HT1080 (cell line): ENCODE measurements around the gene ING5. TPM values are rescaled to one million over a fixed set of nuclear protein-coding genes. Genes with fewer than 3 reads are reported as not detected.
"Not testable (repeated sequence)": the region's sequence is repeated elsewhere in the genome, so short reads cannot be mapped to it uniquely, and the experiment has no call there.

Experiments used
- DNase-seq: peaks from one replicate; pipeline ENCODE4 v3.0.0-alpha.2; 2015; ENCODE audit warnings: low read depth
- total RNA-seq: library from RNA; depleted of rRNA; stranded (reverse); fragments of >200 nt; shearing (Covaris generic); gene quantifications from 2 replicates; pipeline ENCODE4 v1.2.3, GENCODE V29; 2014

ING5 gene
- total RNA-seq, 1 experiment from 2014 or later = 29.7 TPM

GRCh38 chr2:241738040-241738686, 36.3 kb downstream of the ING5 start:
- DNase-seq = no peak

DNA sequence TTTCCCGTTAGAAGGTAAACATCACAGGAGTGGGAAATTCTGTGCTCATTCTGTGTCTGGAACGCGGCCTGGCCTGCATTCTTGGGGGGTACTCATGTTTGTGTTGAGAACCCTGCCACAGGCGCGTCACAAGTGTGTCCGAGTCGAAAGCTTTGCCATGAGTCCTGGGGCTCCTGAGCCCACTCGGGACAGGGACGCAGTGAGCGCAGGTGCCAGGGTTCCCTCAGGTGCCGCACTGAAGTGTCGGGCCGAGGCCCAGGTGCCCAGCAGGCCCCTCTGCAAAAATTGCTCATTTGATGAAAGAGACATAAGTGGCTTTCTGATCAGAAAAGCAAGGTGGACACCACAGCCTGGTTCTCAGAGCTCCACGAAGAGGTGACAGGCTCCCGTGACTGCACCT, 37.3 kb downstream of the ING5 start:
- no peak for DNase-seq

DNA sequence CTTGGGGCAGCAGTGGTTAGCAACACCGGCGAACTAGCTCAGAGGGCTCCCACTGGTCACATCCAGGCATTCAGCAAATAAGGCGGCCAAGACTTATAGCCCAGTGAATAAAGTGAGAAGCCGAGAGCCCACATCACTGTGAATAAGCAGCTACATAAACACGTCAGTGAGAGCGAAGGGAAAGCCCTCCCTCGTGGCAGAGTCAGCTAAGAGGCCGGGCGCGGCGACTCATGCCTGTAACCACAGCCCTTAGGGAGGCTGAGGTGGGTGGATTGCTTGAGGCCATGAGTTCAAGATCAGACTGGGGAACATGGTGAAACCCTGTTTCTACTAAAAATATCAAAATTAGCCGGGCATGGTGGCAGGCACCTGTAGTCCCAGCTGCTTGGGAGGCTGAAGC, 37.8 kb downstream of the ING5 start:
- peak; percentile 27 for DNase-seq

- DNase-seq = peak; percentile 87
These were observed 39.2 kb downstream of the ING5 start for GRCh38 chr2:241741016-241741415.

DNA sequence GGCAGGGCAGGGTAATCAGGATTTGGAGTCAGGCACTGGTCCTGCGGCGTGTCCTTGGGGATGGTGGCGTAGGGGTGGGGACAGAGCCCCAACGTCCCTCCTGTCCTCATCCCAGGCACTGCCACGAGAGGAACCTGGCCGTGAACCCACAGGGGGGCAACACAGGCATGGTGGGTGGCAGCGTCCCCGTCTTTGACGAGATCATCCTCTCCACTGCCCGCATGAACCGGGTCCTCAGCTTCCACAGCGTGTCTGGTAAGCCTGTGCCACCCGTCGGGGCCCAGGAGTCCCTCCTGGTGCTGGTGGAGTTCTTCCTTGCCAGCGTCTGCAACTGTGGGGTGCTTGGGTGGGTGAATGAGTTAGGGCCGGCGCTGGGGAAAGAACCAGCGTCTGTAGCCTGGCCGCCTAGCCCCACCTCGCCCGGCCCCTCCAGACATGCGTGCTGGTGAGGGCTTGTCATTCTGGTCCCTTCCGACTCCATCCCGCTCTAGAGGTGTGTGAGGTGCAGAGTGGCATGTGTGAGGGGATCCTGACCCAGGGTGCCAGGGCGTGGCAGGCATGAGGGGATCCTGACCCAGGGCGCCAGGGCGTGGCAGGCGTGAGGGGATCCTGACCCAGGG, 40.6 kb downstream of the ING5 start:
- DNase-seq = no peak

DNA sequence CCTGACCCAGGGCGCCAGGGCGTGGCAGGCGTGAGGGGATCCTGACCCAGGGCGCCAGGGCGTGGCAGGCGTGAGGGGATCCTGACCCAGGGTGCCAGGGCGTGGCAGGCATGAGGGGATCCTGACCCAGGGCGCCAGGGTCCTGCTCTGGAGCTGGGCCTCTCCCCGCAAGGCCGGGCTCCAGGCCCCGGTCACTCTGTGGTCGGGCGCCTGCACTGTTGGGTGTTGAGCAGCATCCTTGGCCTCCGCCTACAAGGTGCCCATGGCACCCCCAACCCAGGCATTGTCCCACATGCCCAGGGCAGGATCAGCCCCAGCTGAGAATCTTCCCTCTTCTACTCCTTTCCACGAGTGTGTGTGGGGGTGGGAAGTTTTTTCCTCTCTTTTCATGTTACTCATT, 41.2 kb downstream of the ING5 start:
- not testable (repeated sequence) for DNase-seq

- DNase-seq = no peak
These were observed 41.8 kb downstream of the ING5 start for GRCh38 chr2:241743620-241744019.

DNA sequence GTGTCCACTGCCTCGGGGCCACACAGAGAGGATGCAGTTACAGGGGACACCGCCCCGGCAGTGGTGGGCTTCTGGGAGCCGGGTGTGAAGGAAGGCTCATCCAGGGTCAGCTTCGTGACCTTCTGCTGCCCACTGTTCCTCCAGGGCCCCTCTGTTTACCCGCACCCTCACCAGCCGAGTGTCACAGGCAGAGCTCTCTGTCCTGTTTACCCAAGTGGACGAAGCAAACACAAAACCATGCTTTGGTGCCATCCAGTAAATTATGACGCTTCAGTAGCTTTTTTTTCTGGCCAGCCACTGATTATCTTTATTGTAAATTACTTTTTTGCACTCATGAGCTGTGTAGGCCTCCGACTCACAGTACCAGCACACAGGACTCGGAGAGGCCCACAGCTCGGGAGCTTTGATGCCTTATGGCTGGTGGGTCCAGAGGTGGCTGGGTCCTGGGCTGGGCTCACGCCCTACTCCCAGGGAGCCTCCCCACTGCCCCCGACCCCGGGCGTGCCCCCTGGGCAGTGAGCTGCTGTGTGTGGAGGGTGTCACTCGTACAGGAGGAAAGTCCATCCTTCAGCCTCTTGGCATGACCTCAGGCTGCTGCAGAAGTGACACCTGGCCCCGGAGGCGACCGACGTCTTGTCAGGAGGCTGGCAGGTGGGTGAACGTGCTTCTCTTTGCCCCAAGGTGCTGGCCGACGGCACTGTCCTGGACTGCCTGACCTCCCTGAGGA, 42.4 kb downstream of the ING5 start:
- DNase-seq = no peak

GRCh38 chr2:241745276-241745675, 43.4 kb downstream of the ING5 start:
- DNase-seq = no peak

- no peak for DNase-seq
These were observed 44.2 kb downstream of the ING5 start for GRCh38 chr2:241746084-241746483.

- no peak for DNase-seq
These were observed 46.8 kb downstream of the ING5 start for GRCh38 chr2:241748468-241749256.

DNA sequence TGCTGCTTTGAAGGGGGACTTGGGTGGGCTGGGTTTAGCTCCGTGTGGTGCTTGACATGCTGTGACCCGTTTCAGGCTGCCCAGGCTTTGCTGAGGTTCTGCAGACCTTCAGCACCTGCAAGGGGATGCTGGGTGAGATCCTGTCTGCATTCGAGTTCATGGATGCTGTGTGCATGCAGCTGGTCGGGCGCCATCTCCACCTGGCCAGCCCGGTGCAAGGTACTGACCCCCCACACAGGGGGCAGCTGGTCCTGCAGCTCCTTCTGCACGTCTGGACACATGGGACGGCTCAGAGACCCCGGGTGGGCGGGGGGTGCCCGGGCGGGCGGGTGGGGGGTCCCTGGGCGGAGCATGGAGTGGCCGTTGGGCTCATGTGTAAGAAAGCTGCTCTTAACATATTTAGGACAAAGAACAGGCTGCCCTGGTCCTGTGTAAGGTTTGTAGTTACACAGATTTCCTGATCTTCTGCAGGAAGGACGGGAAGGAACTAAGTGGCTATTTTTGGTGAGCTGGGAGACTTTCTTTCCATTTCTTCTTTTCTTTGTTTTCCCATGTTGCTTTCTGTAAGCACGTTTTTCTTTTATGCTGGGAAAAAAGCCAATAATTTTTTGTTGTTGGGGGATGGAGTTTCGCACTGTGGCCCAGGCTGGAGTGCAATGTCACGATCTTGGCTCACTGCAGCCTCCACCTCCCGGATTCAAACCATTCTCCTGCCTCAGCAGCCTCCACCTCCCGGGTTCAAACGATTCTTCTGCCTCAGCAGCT, 48.4 kb downstream of the ING5 start:
- DNase-seq = no peak

DNA sequence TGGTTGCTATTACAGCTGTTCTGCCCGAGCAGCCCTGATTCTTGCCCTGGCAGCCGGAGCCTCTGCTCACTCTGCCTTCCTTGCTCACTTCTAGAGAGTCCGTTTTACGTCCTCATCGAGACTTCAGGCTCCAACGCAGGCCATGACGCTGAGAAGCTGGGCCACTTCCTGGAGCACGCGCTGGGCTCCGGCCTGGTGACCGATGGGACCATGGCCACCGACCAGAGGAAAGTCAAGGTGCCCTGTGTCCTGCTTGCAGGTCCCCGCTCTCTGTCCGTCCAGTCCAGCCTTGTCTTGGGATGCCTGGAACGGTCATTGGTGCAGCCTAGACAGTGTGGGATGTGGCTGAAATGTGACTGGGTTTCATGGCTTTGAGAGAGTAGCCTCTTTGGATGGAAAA, 49.3 kb downstream of the ING5 start:
- no peak for DNase-seq

GRCh38 chr2:241751776-241752175, 49.9 kb downstream of the ING5 start:
- no peak for DNase-seq

DNA sequence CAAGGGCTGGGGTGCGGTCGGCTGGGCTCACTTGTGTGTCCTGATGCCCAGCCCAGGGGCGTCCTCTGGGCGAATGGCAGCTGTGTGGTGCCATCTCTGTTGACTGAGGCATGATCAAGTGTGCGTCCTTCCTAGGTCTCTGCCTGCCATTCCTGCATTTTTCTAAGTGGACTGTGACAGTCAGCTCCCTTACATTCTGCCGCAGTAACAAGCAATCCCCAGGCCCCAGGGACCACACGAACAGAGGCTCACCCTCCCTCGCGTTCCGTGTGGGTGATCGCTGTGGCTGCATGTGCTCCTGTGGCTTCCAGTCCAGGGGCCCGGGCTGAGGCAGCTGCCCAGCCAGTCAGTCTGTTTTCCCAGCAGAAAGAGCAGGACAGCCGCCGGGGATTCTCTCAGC, 50.4 kb downstream of the ING5 start:
- no peak for DNase-seq

GRCh38 chr2:241752689-241753276, 50.9 kb downstream of the ING5 start:
- DNase-seq = no peak

GRCh38 chr2:241753493-241753892, 51.7 kb downstream of the ING5 start:
- DNase-seq = no peak

DNA sequence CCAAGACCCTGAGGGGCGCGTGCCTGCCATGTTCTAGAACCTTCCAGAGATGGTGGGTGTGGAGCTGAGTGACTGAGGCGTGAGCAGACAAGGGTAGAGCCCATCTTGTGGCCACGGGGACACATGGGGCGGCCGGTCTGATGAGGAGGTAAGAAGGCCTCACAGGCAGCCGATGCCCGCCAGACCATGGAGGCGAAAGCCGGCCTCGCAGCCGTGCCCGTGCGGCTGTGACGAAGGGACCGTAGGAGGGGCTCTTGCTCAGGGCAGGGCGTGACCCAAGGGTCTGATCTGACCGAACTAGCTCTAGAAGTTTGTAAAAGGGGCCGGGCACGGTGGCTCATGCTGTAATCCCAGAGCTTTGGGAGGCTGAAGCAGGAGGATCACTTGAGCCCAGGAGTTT, 52.2 kb downstream of the ING5 start:
- DNase-seq = no peak

GRCh38 chr2:241755166-241755565, 53.3 kb downstream of the ING5 start:
- no peak for DNase-seq

DNA sequence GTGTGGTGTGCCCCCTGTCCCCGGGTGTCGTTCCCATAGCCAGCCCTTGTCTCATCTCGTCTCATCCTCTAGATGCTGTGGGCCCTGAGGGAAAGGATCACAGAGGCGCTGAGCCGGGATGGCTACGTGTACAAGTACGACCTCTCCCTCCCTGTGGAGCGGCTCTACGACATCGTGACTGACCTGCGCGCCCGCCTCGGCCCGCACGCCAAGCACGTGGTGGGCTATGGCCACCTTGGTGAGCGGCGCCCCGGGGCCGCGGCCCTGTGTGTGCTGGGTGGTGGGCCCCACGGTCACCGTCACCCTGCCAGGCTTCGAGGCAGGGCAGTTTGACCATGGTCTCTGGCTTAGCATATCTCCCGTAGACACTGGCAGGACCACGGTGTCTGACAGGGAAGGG, 53.9 kb downstream of the ING5 start:
- DNase-seq = no peak
